K562 (cell line): ENCODE measurements around the gene ATP2A3.

ENCODE experiments used
- CBX5 ChIP-seq: IDR thresholded peaks from 2 replicates; pipeline ENCODE4 v1.6.1; 2014; ENCODE audit warnings: low read depth, borderline replicate concordance
- ELF1 ChIP-seq: fragments of 200-800 bp; sonication (Bioruptor generic); IDR thresholded peaks from 2 replicates; pipeline ENCODE4 v1.6.1; 2016; ENCODE audit warnings: missing genetic modification characterization, missing compliant biosample characterization
- ESRRB ChIP-seq: fragments of 250-450 bp; sonication (Bioruptor Pico); IDR thresholded peaks from 2 replicates; pipeline ENCODE4 v1.5.0; 2020; ENCODE audit warnings: mild to moderate bottlenecking, moderate library complexity, borderline replicate concordance
- HIVEP1 ChIP-seq: fragments of 250-450 bp; sonication (Bioruptor Pico); IDR thresholded peaks from 2 replicates; pipeline ENCODE4 v1.4.0; 2020; ENCODE audit warnings: mild to moderate bottlenecking
- KLF16 ChIP-seq: IDR thresholded peaks from 2 replicates; pipeline ENCODE4 v1.6.1; 2016; ENCODE audit warnings: antibody characterized with exemption
- MTF1 ChIP-seq: fragments of 250-450 bp; sonication (Bioruptor Pico); IDR thresholded peaks from 2 replicates; pipeline ENCODE4 v1.9.0; 2021; ENCODE audit warnings: moderate library complexity, mild to moderate bottlenecking, inconsistent platforms, borderline replicate concordance
- RAD21 ChIP-seq, 2 experiments: fragments of 250-450 bp in 1 of 2; fragments of 450-650 bp in 1 of 2; sonication (Bioruptor Pico) in 1 of 2; formaldehyde crosslinking in 1 of 2; IDR thresholded peaks in 1 of 2; conservative IDR thresholded peaks in 1 of 2; 2 replicates each; pipeline versions ENCODE4 v1.4.0 to v1.8.0; 2020 to 2022; ENCODE audit warnings: mild to moderate bottlenecking in 2 of 2, moderate library complexity in 1 of 2
- REST ChIP-seq, 2 experiments: fragments of 450-650 bp; formaldehyde crosslinking in 1 of 2; IDR thresholded peaks; 2 replicates each; pipeline versions ENCODE4 v1.4.0 to v1.6.1; 2014 to 2020; ENCODE audit warnings: mild to moderate bottlenecking in 2 of 2, borderline replicate concordance in 1 of 2, low read depth in 1 of 2
- SP1 ChIP-seq: sonication (generic); formaldehyde crosslinking; IDR thresholded peaks from 2 replicates; pipeline ENCODE4 v1.8.1; 2022; ENCODE audit warnings: mild to moderate bottlenecking, missing genetic modification reagents
- SRSF1 ChIP-seq: fragments of 200-400 bp; formaldehyde crosslinking; IDR thresholded peaks from 2 replicates; pipeline ENCODE4 v1.6.1; 2017; ENCODE audit warnings: mild to moderate bottlenecking, low read depth, low read length, moderate library complexity
- STAG1 ChIP-seq: sonication (generic); formaldehyde crosslinking; IDR thresholded peaks from 2 replicates; pipeline ENCODE4 v1.5.0; 2020; ENCODE audit warnings: missing genetic modification reagents, borderline replicate concordance
- THAP12 ChIP-seq: fragments of 250-450 bp; sonication (Bioruptor Pico); IDR thresholded peaks from 2 replicates; pipeline ENCODE4 v1.9.0; 2021; ENCODE audit warnings: mild to moderate bottlenecking, inconsistent platforms
- ZNF707 ChIP-seq: fragments of 250-450 bp; sonication (Bioruptor Pico); conservative IDR thresholded peaks from 2 replicates; pipeline ENCODE4 v1.8.0; 2022; ENCODE audit warnings: inconsistent platforms, mild to moderate bottlenecking, moderate library complexity
- ZSCAN29 ChIP-seq: fragments of 450-650 bp; IDR thresholded peaks from 2 replicates; pipeline ENCODE4 v1.6.1; 2017

DNA sequence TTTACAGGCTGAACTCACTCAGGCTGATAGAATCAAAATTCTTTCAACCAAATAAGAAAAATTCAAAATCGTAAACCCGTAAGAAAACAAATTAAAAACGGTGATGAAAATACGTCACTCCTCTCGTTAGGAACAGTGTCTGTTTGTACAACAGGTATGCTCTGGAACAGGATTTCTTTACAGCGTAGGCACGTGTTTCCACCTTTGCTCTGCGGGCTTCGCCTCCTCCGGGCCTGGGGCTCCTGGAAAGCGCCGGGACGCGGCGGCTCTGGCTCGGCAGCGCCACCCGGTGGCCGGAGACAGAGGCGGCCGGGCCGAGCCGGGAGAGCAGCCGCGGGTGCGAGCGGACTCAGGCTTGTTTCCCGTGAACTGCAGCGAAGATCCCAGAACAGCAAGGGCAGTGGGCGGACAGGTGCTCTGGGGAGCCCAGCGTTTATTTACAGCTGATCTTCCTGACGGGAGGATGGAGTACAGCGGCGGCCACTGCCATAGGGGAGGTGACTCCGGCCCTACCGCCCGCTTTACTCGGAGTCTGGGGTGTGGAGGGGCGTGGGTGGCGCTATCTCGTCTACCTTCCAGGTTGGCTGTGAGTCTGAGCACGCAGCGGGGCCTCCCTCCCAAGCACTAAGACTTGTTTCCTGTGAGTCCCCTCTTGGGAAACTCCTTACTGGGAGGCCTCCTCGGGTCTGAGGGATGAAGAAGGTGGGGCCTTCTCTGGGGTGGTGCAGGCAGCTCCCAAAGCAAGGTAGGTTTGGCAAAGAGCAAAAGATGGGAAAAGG, 40.5 kb upstream of the ATP2A3 start:
- peak; percentile 85; the same call in 1 of the 2 replicates for TF ChIP-seq HIVEP1 (CRISPR knock-in tag)
- no peak for TF ChIP-seq SRSF1
- no peak for TF ChIP-seq ESRRB (CRISPR knock-in tag)
- TF ChIP-seq RAD21 (CRISPR knock-in tag; conservative IDR thresholded peaks at IDR 0.05 in 1 of 2, IDR thresholded peaks at IDR 0.05 in 1 of 2): peak; percentile 92 to 95
- TF ChIP-seq ELF1: no peak
- no peak; the same call in 1 of the 2 replicates for TF ChIP-seq MTF1
- TF ChIP-seq REST (IDR thresholded peaks at IDR 0.05; ENCODE audit: borderline replicate concordance): peak; percentile 90
- TF ChIP-seq REST (CRISPR knock-in tag; IDR thresholded peaks at IDR 0.05; ENCODE audit: low read depth): peak; percentile 69; the same call in 1 of the 2 replicates
- no peak; the same call in 1 of the 2 replicates for TF ChIP-seq STAG1 (CRISPR knock-in tag)
- TF ChIP-seq THAP12 (CRISPR knock-in tag): no peak
- no peak for TF ChIP-seq CBX5
- peak; percentile 64 for TF ChIP-seq ZNF707 (CRISPR knock-in tag)
- 0 out of 2 replicates have a peak, but pooled peaks have one; percentile 12 for TF ChIP-seq KLF16
- peak; percentile 50; the same call in 1 of the 2 replicates for TF ChIP-seq SP1 (CRISPR knock-in tag)
- no peak for TF ChIP-seq ZSCAN29
